GDM1 (cell line): ENCODE results near the gene CSRP2.

Source experiments
- DNase-seq: peaks from one replicate; lab custom pipeline; 2025; lab: John Stamatoyannopoulos, UW

Gene CSRP2

DNA sequence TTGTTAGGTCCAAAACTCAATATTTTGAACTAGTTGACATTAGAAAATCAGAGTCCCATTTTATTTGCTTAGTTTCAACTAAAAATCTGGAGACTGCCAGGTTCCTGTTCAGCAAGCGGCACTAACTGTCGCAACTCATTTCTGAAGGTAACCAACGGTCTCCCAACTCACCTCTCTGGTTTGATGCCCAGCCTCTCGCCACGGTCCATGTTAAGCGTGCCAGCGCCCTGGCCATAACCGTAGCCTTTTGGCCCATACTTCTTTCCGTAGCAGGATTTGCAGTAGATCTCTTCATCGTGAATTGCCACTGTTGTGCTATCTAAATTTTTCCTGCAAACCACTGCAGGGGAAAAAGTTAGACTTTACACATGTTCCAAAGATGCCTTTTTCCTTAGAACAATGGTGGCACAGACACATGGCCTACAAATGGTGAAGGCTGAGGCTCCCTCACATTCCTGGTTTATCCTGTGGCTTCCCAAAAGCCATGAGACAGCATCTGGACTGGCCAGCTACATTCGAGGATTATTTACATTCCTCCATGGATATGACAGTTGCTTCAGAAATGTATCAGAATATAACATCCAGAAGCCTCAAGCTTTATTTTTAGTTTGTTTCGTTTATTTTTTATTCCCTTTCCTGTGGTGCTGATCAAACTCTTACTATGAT, 15.7 kb downstream of the CSRP2 start:
- DNase-seq, result no peak

DNA sequence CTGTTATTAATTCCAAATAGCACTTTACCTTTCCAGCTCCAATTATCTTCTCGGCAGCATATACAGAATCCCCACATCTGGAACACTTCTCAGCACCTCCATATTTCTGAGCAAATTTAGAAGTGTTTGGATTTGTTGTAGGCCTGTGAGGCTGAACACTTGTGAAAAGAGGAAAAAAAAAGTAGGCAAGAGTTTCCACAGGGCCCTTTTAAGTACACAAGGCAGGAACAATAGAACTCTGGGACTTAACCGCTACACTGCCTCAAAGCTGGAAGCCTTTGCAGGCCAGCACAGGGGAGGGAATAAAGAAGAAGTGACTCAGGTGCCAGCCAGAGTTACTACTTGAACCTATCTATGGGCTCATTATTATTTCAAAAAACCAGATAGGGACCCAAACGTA, 18.6 kb downstream of the CSRP2 start:
- DNase-seq, result peak; percentile 36

DNA sequence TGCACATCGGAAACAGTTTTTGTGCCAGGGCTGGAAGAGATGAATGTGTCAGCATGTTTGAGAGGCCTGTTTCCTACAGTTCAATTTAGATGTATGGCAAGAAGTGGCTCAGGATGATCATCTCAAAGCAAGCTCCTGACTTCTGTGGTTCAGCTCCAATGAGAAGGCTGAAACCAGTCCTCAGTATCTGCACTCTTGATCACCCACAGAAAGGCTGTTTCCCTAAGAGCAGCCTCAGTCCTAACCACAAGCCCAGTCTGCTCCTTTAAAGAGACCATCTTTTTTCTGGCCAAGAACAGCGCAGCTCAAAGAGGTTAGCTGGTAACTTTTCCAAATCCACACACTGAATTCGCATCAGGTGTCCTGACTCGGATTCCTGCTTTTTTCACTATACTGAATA, 19.2 kb downstream of the CSRP2 start:
- DNase-seq, result peak; percentile 89

DNA sequence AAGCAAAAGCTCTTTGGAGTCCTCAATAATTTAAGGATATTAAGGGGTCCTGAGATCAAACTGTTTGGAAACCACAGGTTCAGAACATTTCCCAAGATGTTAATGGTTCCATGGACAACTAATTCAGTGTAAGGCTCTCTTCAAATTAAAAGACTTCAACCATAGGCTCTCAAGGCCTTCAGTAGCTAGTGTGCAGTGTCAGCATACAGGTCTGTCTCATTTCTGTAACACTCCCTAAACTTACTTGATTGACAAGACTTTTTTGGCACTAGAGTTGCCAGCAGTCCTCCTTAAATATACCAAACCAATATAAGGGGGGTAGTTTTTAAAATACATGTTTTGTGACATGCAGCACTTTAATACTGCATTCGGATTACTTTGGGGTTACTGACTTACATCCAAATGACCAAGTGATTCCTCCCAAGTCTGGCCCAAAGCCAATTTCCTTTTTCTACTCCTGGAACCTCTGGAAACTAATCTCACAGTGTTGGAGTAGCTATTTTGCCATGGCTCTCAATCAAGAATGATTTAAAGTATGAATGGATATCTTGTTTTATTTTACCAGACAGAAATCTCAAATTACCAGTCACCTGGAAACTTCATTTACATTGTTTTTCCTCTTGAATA, 22.7 kb downstream of the CSRP2 start:
- DNase-seq, result no peak

DNA sequence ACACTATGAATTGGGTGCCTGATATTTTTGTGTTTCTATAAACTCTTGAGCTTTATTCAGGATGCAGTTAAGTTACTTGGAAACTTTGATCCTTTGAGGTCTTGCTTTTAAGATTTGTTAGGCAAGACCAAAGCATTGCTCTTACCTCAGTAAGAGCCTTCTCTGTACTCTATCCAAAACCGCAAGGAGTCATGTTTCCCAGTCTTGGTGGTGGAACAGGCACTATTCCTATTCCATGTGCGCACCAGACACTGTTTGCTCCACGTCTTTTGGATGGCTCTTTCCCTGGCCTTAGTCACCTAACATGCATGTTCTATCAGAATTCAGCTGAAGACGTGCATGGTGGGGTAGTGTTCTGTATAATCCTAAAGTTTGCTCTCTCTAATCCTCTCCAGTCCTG, 23.5 kb downstream of the CSRP2 start:
- DNase-seq, result no peak

DNA sequence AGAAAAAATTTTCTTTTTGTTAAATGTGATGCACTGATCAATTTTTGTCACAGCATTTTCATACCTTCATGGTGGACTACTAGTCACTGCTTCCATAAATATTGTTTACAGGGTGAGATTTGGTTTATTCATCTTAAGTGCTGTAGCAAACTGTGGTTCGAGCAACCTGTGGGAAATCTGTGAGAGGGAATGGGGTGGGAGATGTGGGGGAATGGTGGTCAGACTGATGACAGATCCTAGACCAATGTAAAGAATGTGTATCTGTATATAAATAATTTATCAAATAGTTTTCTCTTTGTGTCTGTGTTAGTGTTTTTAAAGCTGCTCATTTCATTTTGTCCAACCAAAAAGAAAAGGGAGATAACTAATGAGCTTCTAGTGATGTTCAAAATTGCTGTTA, 26.7 kb downstream of the CSRP2 start:
- DNase-seq, result no peak

DNA sequence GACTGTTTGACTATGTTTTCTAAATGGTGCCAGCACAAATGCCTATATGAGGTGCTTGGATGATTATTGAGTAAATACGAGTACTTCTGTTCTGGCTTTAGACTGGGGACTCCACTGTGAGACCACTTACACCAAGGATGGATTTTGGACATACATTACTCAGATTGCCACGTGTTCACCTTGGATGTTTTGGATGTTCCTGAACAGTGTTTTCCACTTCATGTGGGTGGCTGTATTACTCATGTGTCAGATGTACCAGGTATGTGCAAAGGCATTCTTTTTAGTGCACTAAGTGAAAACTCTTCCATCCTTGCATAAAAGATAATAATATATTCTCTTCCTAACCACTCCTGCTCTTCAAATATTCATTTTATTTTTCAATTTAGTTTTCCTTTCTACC, 30.7 kb downstream of the CSRP2 start:
- no peak for DNase-seq

DNA sequence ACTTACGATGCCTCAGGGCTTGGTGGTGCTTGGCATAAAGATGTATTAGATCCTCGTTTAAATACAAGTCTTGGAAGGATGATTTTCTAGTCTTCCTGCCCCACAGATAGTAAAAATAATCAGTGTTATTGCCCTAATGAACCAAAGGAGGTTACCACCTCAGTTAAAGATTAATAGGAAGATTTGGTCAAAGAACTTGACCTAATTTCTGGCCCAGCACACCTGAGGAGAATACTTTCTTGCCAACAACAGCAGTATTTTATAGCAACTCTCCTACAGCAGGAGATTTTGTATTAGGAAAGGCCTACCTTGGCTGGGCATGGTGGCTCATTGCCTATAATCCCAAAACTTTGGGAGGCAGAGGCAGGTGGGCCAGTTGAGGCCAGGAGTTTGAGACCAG, 31.6 kb downstream of the CSRP2 start:
- DNase-seq, result no peak

DNA sequence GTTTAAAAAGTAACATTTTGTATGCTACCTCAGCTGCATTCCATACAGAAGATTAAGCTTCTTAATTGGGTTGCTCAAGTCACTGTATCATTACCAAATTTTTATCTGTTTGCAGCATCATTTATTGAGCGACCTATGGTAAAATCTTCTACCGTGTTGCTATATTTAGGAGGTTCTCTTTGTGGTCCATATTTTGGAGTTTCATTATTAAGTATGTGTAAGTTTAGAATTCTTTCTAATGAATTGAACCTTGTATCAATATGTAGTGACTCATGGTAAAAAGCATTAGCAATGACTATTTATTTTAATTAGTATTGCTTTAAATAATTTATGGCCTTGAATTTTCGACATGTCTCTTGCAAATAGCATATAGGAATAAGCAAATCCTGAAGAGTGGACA, 42.2 kb downstream of the CSRP2 start:
- no peak for DNase-seq

DNA sequence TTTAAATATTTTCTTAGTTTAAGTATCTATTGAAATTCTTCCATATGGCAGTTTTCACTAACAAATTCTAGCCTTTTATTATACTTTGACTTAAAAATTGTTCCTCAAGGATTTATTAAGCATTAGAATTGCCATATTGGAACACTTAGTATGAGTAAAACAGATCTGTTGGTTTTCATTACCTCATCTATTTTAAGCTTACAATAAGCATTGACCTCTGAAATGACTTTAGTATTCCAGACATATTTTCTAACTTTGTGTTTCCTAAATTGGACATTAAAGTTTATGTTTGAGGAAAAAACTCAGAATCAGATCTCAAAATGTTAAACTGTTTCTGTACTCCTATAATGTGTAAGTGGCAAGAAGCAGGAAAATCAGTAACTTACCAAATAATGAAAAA, 48.4 kb downstream of the CSRP2 start:
- no peak for DNase-seq

DNA sequence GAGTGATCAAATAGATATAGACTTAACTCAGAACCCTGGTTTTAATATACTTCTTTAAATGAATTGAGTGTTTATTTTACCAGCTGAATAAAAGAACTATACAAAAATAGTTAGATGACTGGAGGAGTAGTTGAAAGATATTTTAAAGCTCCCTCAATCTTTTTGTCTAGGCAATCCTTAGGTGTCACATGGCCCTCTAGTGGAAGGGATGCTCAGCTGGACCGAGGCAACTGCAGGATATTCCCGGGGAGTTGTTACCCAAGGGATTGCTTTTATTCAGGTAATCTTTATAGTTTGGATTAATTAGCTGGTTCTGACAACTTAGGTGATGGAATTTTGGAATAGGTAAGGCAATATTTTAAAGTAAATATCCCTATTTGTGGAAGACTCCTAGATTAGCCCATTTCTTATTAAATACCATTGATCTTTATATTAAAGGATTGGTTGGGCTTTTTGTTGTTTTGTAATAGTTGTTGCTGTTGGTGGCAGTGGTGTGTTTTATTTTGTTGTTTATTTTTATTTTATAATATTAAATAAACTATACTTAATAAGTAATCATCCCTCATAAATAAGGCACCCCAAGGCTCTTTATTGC, 57.8 kb downstream of the CSRP2 start:
- no peak for DNase-seq

DNA sequence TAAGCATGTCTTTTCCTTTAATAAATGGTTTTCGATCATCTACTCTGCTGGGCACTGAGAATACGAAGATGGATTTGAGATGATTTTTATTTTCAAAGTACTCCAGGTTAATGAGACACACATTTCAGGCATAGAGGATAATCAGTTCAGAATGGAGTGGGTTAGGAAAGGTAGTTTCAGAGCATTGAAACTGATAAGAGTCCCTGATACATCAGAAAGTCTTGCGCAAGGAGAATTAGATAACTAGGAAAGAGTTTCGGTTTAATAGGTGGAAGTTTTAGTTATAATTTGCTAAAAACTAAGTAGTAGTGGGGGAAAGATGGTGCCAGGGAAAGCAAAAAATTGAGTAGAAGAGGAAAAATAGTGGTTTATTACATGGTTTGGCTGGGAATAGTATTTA, 64.8 kb downstream of the CSRP2 start:
- DNase-seq, result no peak

DNA sequence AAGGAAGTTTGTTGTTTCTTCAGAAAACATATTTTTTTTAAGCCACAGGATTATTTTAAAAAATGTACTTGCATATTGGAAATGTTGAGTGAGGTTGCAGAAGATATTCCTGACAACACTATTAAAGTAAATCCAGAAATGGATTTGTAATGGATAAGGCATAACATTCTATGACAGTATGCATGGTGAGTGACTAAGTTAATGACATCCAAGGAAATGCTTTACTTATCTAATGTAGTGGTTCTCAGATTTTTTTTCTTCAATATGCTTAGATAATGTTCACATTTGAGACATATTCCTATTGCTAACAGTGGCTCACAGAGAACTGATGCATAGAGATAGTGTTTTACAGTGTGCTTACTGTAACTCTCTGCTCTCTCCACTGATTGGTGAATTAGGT, 65.6 kb downstream of the CSRP2 start:
- DNase-seq, result no peak

DNA sequence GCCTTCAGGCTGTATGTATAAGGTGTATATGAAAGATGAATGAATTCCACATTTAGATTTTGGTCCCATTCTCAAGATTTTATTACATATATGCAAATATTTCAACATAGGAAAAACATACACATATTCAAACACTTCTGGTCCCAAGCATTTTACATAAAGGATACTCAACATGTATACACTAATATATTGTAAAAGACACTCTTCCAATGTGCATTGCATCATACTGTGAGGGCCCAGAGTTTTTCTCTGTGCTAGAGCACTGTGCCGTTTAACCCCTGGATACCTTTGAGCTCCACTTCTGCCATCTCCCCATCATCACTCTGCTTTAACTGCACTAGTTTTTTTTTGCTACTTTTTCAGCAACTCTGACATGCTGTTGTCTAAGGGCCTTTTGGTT, 66.8 kb downstream of the CSRP2 start:
- DNase-seq, result no peak

DNA sequence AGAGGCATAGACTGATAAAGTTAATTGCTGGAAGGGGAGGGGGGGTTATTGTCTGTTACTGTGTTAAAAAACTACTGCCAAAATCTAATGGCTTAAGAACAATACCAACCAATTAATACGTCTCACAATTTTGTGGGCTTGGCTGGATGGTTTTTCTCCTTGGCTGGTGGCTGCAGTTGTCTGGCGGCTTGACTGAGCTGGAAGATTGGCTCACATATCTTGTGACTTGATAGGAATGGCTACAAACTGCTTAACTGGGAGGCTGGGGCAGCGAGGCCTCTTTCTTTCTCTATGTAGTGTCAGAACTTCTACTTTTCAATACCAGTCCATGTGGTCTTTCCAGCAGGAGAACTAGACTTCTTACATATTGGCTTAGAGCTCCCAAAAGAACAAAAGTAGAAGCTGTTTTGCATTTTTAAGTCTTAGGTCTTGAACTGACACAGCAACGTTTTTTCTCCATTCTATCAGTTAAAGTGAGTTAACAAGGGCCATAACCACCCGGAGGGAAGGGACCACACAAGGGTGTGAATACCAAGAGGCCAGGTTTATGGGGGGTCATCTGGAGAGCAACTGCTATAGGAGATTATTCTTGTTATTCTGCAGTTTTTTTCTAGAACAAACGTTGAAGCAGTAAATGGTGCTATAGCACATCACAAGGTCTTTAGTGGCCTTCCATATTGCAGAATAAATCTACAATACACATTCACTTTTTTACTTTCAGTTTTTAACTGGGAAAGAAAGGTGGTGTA, 68.0 kb downstream of the CSRP2 start:
- DNase-seq, result no peak
